ENCODE measurements around the gene AAK1.

GRCh38 chr2:69608109-69608508 lies 35.4 kb downstream of the AAK1 start:
- TF ChIP-seq CTCF (IDR thresholded peaks at IDR 0.05) (no peak), EZH2phosphoT487 (IDR thresholded peaks at IDR 0.05) (no peak), EZH2 (IDR thresholded peaks at IDR 0.05) (no peak)

All from neural progenitor cell (in vitro differentiated cells).